ENCODE measurements around the gene GLRB. TPM values are rescaled to one million over a fixed set of nuclear protein-coding genes. Genes with fewer than 3 reads are reported as not detected.
"Not testable (repeated sequence)": the region's sequence is repeated elsewhere in the genome, so short reads cannot be mapped to it uniquely, and the experiment has no call there.

Gene GLRB
- total and polyA plus RNA-seq, 2 donors (not counting 1 experiment from before 2014, with no cell fraction given) = not detected

- no peak overlapping the region for H3K9ac ChIP-seq (ENCODE audit: low read length)
- H4K20me1 ChIP-seq (ENCODE audit: control insufficient read depth, insufficient read depth, low read length, poor library complexity, severe bottlenecking) = no peaks in the 10 kb centered on the region
- H3K9me3 ChIP-seq (ENCODE audit: control extremely low read depth in 1 of 3, control insufficient read depth in 2 of 3, insufficient read depth in 1 of 3, low read length in 2 of 3) = no peaks in the 10 kb centered on the region
- Mint-ChIP-seq H3K27ac (no peak overlapping the region), H3K4me1 (no peaks in the 10 kb centered on the region), H3K27me3 (no peaks in the 10 kb centered on the region), H3K4me3 (no peak overlapping the region), H3K9me3 (ENCODE audit: insufficient read depth) (peaks cover 2% of the 10 kb centered on the region)
- ChIA-PET CTCF (no interaction called here), POLR2A (no interaction called here)
- no peak for ATAC-seq (ENCODE audit: low read depth)
- no peak overlapping the region for H3K27ac ChIP-seq (ENCODE audit: low read length in 2 of 2)
- no peak overlapping the region for H3K4me2 ChIP-seq (replicated peaks; ENCODE audit: low read depth, low read length, poor library complexity, severe bottlenecking)
- no peaks in the 10 kb centered on the region for H3K4me1 ChIP-seq (ENCODE audit: control insufficient read depth in 2 of 2, insufficient read depth in 2 of 2, low read length in 2 of 2)
- no peaks in the 10 kb centered on the region for H3K79me2 ChIP-seq (ENCODE audit: control insufficient read depth, insufficient read depth, low read length)
- no peak for DNase-seq
- no CpG with 5 or more reads among the region's 1 CpG for WGBS (ENCODE audit: insufficient coverage)
- H3K36me3 ChIP-seq (replicated peaks in 1 of 2; ENCODE audit: control extremely low read depth in 1 of 2, control insufficient read depth in 1 of 2, extremely low read depth in 1 of 2, insufficient read depth in 2 of 2, low read length in 1 of 2) = no peaks in the 10 kb centered on the region
- TF ChIP-seq EZH2 (IDR thresholded peaks at IDR 0.05; ENCODE audit: borderline replicate concordance, insufficient read depth, low read depth, low read length, poor library complexity, severe bottlenecking) (no peak), CTCF (IDR thresholded peaks at IDR 0.05) (no peak)
- H3K27me3 ChIP-seq (replicated peaks in 1 of 4; ENCODE audit: control extremely low read depth in 1 of 4, control insufficient read depth in 3 of 4, insufficient read depth in 4 of 4, low read length in 3 of 4) = no peaks in the 10 kb centered on the region
- intact Hi-C loops (cut with micrococcal nuclease) = no loop called here
- no peak overlapping the region for H2AFZ ChIP-seq (ENCODE audit: insufficient read depth, low read depth, low read length, poor library complexity, severe bottlenecking)
- H3K4me3 ChIP-seq (ENCODE audit: control extremely low read depth in 1 of 5, extremely low read depth in 1 of 5, insufficient read depth in 1 of 5, low read depth in 2 of 5, low read length in 4 of 5) = no peak overlapping the region
Observed at GRCh38 chr4:157057218-157057617, 18.7 kb upstream of the GLRB start.

GRCh38 chr4:157058899-157059298, 17.1 kb upstream of the GLRB start:
- POLR2A ChIA-PET, H3K4me3 Mint-ChIP-seq: not testable (repeated sequence)
- WGBS (ENCODE audit: insufficient coverage) = 100% methylated on average over 2 of the region's 5 CpGs

More at GRCh38 chr4:157058899-157059298, 17.1 kb upstream of the GLRB start:
- H3K9me3 Mint-ChIP-seq (ENCODE audit: insufficient read depth); H3K4me3 ChIP-seq (ENCODE audit: control extremely low read depth in 1 of 5, extremely low read depth in 1 of 5, insufficient read depth in 1 of 5, low read depth in 2 of 5, low read length in 4 of 5); H3K4me1 ChIP-seq (ENCODE audit: control insufficient read depth in 2 of 2, insufficient read depth in 2 of 2, low read length in 2 of 2); H3K79me2 ChIP-seq (ENCODE audit: control insufficient read depth, insufficient read depth, low read length); H3K9ac ChIP-seq (ENCODE audit: low read length); H3K36me3 ChIP-seq (replicated peaks in 1 of 2; ENCODE audit: control extremely low read depth in 1 of 2, control insufficient read depth in 1 of 2, extremely low read depth in 1 of 2, insufficient read depth in 2 of 2, low read length in 1 of 2); ATAC-seq (ENCODE audit: low read depth); H3K27ac ChIP-seq (ENCODE audit: low read length in 2 of 2); H3K27ac Mint-ChIP-seq; H3K4me2 ChIP-seq (replicated peaks; ENCODE audit: low read depth, low read length, poor library complexity, severe bottlenecking); H2AFZ ChIP-seq (ENCODE audit: insufficient read depth, low read depth, low read length, poor library complexity, severe bottlenecking); CTCF ChIA-PET; H3K27me3 Mint-ChIP-seq; H3K4me1 Mint-ChIP-seq; intact Hi-C loops (cut with micrococcal nuclease); DNase-seq; H4K20me1 ChIP-seq (ENCODE audit: control insufficient read depth, insufficient read depth, low read length, poor library complexity, severe bottlenecking); H3K27me3 ChIP-seq (replicated peaks in 1 of 4; ENCODE audit: control extremely low read depth in 1 of 4, control insufficient read depth in 3 of 4, insufficient read depth in 4 of 4, low read length in 3 of 4); H3K9me3 ChIP-seq (ENCODE audit: control extremely low read depth in 1 of 3, control insufficient read depth in 2 of 3, insufficient read depth in 1 of 3, low read length in 2 of 3): not testable (repeated sequence)
